ENCODE measurements around the gene ZAP70. TPM values are rescaled to one million over a fixed set of nuclear protein-coding genes. Genes with fewer than 3 reads are reported as not detected.
"Not testable (repeated sequence)": the region's sequence is repeated elsewhere in the genome, so short reads cannot be mapped to it uniquely, and the experiment has no call there.

ZAP70 gene
- total and polyA plus RNA-seq, 2 of the 13 experiments (the other 11 are each of a cell fraction or from before 2014, with no cell fraction given), result 0.51 to 4.0 TPM

- TF ChIP-seq ZNF414 (CRISPR knock-in tag; IDR thresholded peaks at IDR 0.05), result no peak
- TF ChIP-seq KDM1A (CRISPR knock-in tag; IDR thresholded peaks at IDR 0.05), result no peak
These were observed 35.1 kb upstream of the ZAP70 start (continued) for GRCh38 chr2:97678298-97678697.

GRCh38 chr2:97687235-97687634 lies 26.1 kb upstream of the ZAP70 start:
- H3K27me3 ChIP-seq (ENCODE audit: control insufficient read depth in 1 of 2, insufficient read depth in 2 of 2, low read length in 2 of 2); POLR2A ChIA-PET; intact Hi-C loops (cut with micrococcal nuclease; ENCODE audit: unreplicated experiment); H3K79me2 ChIP-seq (ENCODE audit: insufficient read depth, low read length); H3K36me3 ChIP-seq (replicated peaks in 1 of 2; ENCODE audit: control insufficient read depth in 1 of 2, insufficient read depth in 2 of 2, low read length in 2 of 2); FAIRE-seq; ATAC-seq; H4K20me1 ChIP-seq (ENCODE audit: insufficient read depth, low read length); BruUV-seq (replicated peaks); H3K27ac ChIP-seq (ENCODE audit: extremely low read length, insufficient read depth, low read length); H3K4me2 ChIP-seq (ENCODE audit: low read depth, low read length); H3K9ac ChIP-seq (ENCODE audit: insufficient read depth, low read depth, low read length); H3K4me3 ChIP-seq (replicated peaks in 1 of 3; ENCODE audit: insufficient read depth in 1 of 3, low read depth in 2 of 3, low read length in 3 of 3); DNase-seq (ENCODE audit: low spot score); in situ Hi-C loops (cut with HindIII; ENCODE audit: extremely low pct_ligation_motif_present, low pct_unique_long_range_greater_than_20kb); H3K9me3 ChIP-seq (ENCODE audit: low read length); CTCF ChIA-PET (ENCODE audit: low intra/inter-chr PET ratio, low total read pairs); H2AFZ ChIP-seq (ENCODE audit: low read length); H3K4me1 ChIP-seq (ENCODE audit: insufficient read depth, low read length): not testable (repeated sequence)
- 74% methylated on average over 2 of the region's 3 CpGs for WGBS (ENCODE audit: low lambda C conversion rate)
- 0 out of 2 replicates have a peak, but pooled peaks have one; percentile 13 for TF ChIP-seq ZNF770 (CRISPR knock-in tag; IDR thresholded peaks at IDR 0.05)
